Prostate gland (tissue), 2 donors: Measurements from ENCODE around the gene AKAP13.

Experiments
- POLR2AphosphoS5 ChIP-seq: sonication (generic); formaldehyde crosslinking; IDR thresholded peaks from one replicate; pipeline ENCODE4 v1.6.1; 2017; ENCODE audit warnings: antibody characterized with exemption
- TF ChIP-seq, protein P1 (sequence below), 4 experiments: fragments of 200-600 bp in 2 of 4; fragments of 450-650 bp in 2 of 4; sonication (generic) in 2 of 4; IDR thresholded peaks; 1 replicate in 3 of 4; 2 replicates in 1 of 4; pipeline ENCODE4 v1.5.1; 2016 to 2019; ENCODE audit warnings: antibody characterized with exemption in 4 of 4, mild to moderate bottlenecking in 2 of 4, moderate library complexity in 2 of 4

DNA sequence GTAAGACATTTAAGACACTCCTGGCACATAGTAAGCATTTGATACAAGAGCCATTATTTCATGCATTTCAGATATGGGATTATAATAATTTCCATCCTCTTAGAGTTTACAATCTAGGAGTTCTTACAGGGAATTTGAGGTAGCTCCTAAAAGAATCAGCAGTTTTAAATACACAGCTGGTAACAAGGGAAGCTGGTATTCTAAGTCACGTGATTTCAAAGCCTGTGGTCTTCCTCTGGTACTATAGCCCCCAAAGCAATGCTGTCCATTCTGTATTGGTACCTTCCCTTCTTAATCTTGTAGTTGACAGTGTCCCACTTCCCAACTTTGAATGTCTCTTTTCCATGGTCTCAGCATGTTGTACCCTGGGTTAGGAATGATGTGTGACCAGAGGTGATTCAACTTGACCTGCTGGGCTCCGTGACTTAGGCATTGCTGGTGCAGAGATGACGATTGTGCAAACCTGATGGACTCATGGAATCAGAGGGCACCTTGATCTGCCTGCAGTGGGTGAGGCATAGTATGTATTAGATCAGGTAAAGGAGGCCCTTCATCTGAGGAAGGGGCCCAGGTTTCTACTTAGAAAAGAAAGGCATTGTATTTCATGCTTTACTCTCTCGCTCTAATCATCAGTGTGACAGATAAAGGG, 122.9 kb downstream of the AKAP13 start:
- TF ChIP-seq, protein P1, sequence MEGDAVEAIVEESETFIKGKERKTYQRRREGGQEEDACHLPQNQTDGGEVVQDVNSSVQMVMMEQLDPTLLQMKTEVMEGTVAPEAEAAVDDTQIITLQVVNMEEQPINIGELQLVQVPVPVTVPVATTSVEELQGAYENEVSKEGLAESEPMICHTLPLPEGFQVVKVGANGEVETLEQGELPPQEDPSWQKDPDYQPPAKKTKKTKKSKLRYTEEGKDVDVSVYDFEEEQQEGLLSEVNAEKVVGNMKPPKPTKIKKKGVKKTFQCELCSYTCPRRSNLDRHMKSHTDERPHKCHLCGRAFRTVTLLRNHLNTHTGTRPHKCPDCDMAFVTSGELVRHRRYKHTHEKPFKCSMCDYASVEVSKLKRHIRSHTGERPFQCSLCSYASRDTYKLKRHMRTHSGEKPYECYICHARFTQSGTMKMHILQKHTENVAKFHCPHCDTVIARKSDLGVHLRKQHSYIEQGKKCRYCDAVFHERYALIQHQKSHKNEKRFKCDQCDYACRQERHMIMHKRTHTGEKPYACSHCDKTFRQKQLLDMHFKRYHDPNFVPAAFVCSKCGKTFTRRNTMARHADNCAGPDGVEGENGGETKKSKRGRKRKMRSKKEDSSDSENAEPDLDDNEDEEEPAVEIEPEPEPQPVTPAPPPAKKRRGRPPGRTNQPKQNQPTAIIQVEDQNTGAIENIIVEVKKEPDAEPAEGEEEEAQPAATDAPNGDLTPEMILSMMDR (IDR thresholded peaks at IDR 0.05): no peak
- no peak for TF ChIP-seq POLR2AphosphoS5
